ENCODE measurements around the gene CRYGS.
"Not testable (repeated sequence)": the region's sequence is repeated elsewhere in the genome, so short reads cannot be mapped to it uniquely, and the experiment has no call there.

The CRYGS gene

GRCh38 chr3:186544281-186544680, at the start of gene CRYGS:
Gene CRYGS, minus strand, starts transcription at chr3:186544380. Its CDS starts 54 bp downstream, at chr3:186544326.
- DNase-seq (ENCODE audit: low spot score): no peak

GRCh38 chr3:186593862-186594261, 49.7 kb upstream of the CRYGS start:
- DNase-seq (ENCODE audit: low spot score): no peak

- DNase-seq (ENCODE audit: low spot score): no peak
Observed at GRCh38 chr3:186592682-186593081, 48.5 kb upstream of the CRYGS start.

GRCh38 chr3:186590580-186591295, 46.6 kb upstream of the CRYGS start:
- no peak for DNase-seq (ENCODE audit: low spot score)

GRCh38 chr3:186589856-186590579, 45.8 kb upstream of the CRYGS start:
- no peak for DNase-seq (ENCODE audit: low spot score)

GRCh38 chr3:186589121-186589520, 44.9 kb upstream of the CRYGS start:
- no peak for DNase-seq (ENCODE audit: low spot score)

- DNase-seq (ENCODE audit: low spot score): no peak
Observed at GRCh38 chr3:186588632-186589031, 44.5 kb upstream of the CRYGS start.

GRCh38 chr3:186587183-186587582, 43.0 kb upstream of the CRYGS start:
- no peak for DNase-seq (ENCODE audit: low spot score)

- not testable (repeated sequence) for DNase-seq (ENCODE audit: low spot score)
Observed at GRCh38 chr3:186586245-186586644, 42.1 kb upstream of the CRYGS start.

- no peak for DNase-seq (ENCODE audit: low spot score)
Observed at GRCh38 chr3:186583831-186584230, 39.7 kb upstream of the CRYGS start.

- no peak for DNase-seq (ENCODE audit: low spot score)
Observed at GRCh38 chr3:186582541-186582940, 38.4 kb upstream of the CRYGS start.

GRCh38 chr3:186580785-186581184, 36.6 kb upstream of the CRYGS start:
- DNase-seq (ENCODE audit: low spot score): no peak

GRCh38 chr3:186577521-186577920, 33.3 kb upstream of the CRYGS start:
- no peak for DNase-seq (ENCODE audit: low spot score)

- DNase-seq (ENCODE audit: low spot score): no peak
Observed at GRCh38 chr3:186571644-186572013, 27.4 kb upstream of the CRYGS start.

- no peak for DNase-seq (ENCODE audit: low spot score)
Observed at GRCh38 chr3:186570941-186571643, 26.9 kb upstream of the CRYGS start.

GRCh38 chr3:186570096-186570940, 26.1 kb upstream of the CRYGS start, which contains the start of gene DNAJB11:
Gene DNAJB11, plus strand, starts transcription at chr3:186570720. Its CDS starts 178 bp downstream, at chr3:186570898.
- DNase-seq (ENCODE audit: low spot score): peak; percentile 98

GRCh38 chr3:186569779-186570095, 25.6 kb upstream of the CRYGS start:
- no peak for DNase-seq (ENCODE audit: low spot score)

GRCh38 chr3:186569361-186569760, 25.2 kb upstream of the CRYGS start:
- DNase-seq (ENCODE audit: low spot score): not testable (repeated sequence)

GRCh38 chr3:186567072-186567921, 23.1 kb upstream of the CRYGS start, which contains the start of gene TBCCD1:
Gene TBCCD1, minus strand, starts transcription at chr3:186567339. Its CDS starts 3,010 bp downstream, at chr3:186564329.
- DNase-seq (ENCODE audit: low spot score): peak; percentile 97

GRCh38 chr3:186566772-186567071, 22.5 kb upstream of the CRYGS start:
- DNase-seq (ENCODE audit: low spot score): no peak

- DNase-seq (ENCODE audit: low spot score): no peak
Observed at GRCh38 chr3:186564586-186564985, 20.4 kb upstream of the CRYGS start.

Measured in AG20443 (cell line).